Caco-2 (cell line): ENCODE results near the gene JSRP1. TPM values are rescaled to one million over a fixed set of nuclear protein-coding genes. Genes with fewer than 3 reads are reported as not detected.

Experiments
- BruUV-seq: library from RNA; stranded (reverse); fragments of 400-500 nt; replicated peaks from 2 replicates; lab custom pipeline; 2021; lab: Mats Ljungman, UMichigan
- CTCF ChIA-PET: fragments of 300-600 bp; sonication (Branson Sonifier 250); formaldehyde crosslinking; loops from one replicate; lab custom pipeline; 2022; ENCODE audit warnings: antibody characterized with exemption; lab: Charles Lee
- POLR2A ChIA-PET: fragments of 300-600 bp; sonication (Branson Sonifier 250); formaldehyde crosslinking; loops from one replicate; lab custom pipeline; 2022; ENCODE audit warnings: antibody characterized with exemption; lab: Charles Lee
- DNase-seq, 2 experiments: peaks; one replicate each; pipeline versions ENCODE4 v3.0.0 to v3.0.0-alpha.2; 2020 to 2022
- H3K27me3 ChIP-seq: replicated peaks from 2 replicates; pipeline ENCODE4 v1.6.0; 2011; ENCODE audit warnings: low read length; ENCODE audit not compliant: control insufficient read depth, insufficient read depth
- H3K36me3 ChIP-seq: 2 replicates; pipeline ENCODE4 v1.5.1; 2011; ENCODE audit warnings: low read length; ENCODE audit not compliant: control insufficient read depth, insufficient read depth
- H3K4me1 ChIP-seq: fragments of 250-450 bp; sonication (Bioruptor Pico); 2 replicates; pipeline ENCODE4 v1.5.1; 2020; ENCODE audit warnings: mild to moderate bottlenecking
- H3K4me3 ChIP-seq: 2 replicates; pipeline ENCODE4 v1.5.1; 2011; ENCODE audit warnings: low read depth, mild to moderate bottlenecking, control low read depth, low read length
- H3K9me3 ChIP-seq: fragments of 250-450 bp; sonication (Bioruptor Pico); 2 replicates; pipeline ENCODE4 v1.5.1; 2020; ENCODE audit warnings: mild to moderate bottlenecking, moderate library complexity
- H3K27ac Mint-ChIP-seq: one replicate; pipeline ENCODE4 v1.8.0; 2022; ENCODE audit warnings: mixed read lengths; ENCODE audit not compliant: unreplicated experiment
- H3K27me3 Mint-ChIP-seq: one replicate; pipeline ENCODE4 v1.8.0; 2022; ENCODE audit warnings: mixed read lengths; ENCODE audit not compliant: insufficient read depth, unreplicated experiment
- H3K36me3 Mint-ChIP-seq: one replicate; pipeline ENCODE4 v1.8.0; 2022; ENCODE audit warnings: mild to moderate bottlenecking, mixed read lengths; ENCODE audit not compliant: insufficient read depth, unreplicated experiment
- H3K4me1 Mint-ChIP-seq: one replicate; pipeline ENCODE4 v1.8.0; 2022; ENCODE audit warnings: low read depth, mixed read lengths; ENCODE audit not compliant: unreplicated experiment
- H3K4me3 Mint-ChIP-seq: one replicate; pipeline ENCODE4 v1.8.0; 2022; ENCODE audit warnings: mild to moderate bottlenecking, moderate library complexity, mixed read lengths; ENCODE audit not compliant: unreplicated experiment
- H3K9me3 Mint-ChIP-seq: one replicate; pipeline ENCODE4 v1.8.0; 2022; ENCODE audit warnings: mixed read lengths; ENCODE audit not compliant: unreplicated experiment
- intact Hi-C: fragments of 100-400 bp; cut with micrococcal nuclease; formaldehyde crosslinking; loops from one replicate; pipeline ENCODE4 v1.10.0; 2022; ENCODE audit not compliant: unreplicated experiment
- total RNA-seq: library from RNA; stranded (reverse); gene quantifications from 2 replicates; pipeline ENCODE4 v1.2.3, GENCODE V29; 2022
- TF ChIP-seq, protein P1 (sequence below), 2 experiments: fragments of 200-600 bp in 1 of 2; IDR thresholded peaks; 1 replicate in 1 of 2; 2 replicates in 1 of 2; pipeline versions ENCODE4 v1.5.1 to v1.8.0; 2011 to 2022; ENCODE audit warnings: antibody characterized with exemption in 1 of 2, control low read depth in 1 of 2, inconsistent platforms in 1 of 2, low read depth in 1 of 2, low read length in 1 of 2, mild to moderate bottlenecking in 1 of 2, moderate library complexity in 1 of 2; ENCODE audit not compliant: insufficient read depth in 1 of 2, severe bottlenecking in 1 of 2, unreplicated experiment in 1 of 2

Gene JSRP1
- total RNA-seq, 1 experiment from 2014 or later, result not detected

DNA sequence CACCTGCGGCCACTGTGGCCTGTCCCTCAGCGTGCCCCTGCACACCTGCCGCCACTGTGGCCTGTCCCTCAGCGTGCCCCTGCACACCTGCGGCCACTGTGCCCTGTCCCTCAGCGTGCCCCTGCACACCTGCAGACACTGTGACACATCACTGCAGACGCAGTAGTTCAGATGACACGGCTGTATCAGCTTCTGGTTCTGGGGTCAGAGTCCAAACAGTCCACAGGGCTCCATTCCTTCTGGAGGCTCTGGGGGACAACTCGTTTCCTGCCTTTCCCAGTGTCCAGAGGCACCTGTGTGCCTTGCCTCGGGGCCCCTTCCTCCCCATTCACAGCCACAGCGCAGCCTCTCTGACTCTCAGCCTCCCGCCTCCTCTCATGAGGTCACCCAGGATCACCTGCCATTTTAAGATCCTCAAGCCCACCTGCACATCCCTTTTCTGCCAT, 14.1 kb downstream of the JSRP1 start:
- Mint-ChIP-seq H3K4me1 (peaks cover 23% of the 10 kb centered on the region), H3K27ac (peak overlapping the region; percentile 79), H3K27me3 (no peaks in the 10 kb centered on the region), H3K9me3 (no peaks in the 10 kb centered on the region), H3K4me3 (no peak overlapping the region), H3K36me3 (peaks cover 81% of the 10 kb centered on the region)
- Histone ChIP-seq H3K36me3 (peaks cover 2% of the 10 kb centered on the region), H3K4me3 (no peak overlapping the region), H3K9me3 (no peaks in the 10 kb centered on the region), H3K27me3 (no peaks in the 10 kb centered on the region), H3K4me1 (peaks cover 37% of the 10 kb centered on the region)
- ChIA-PET CTCF (interaction anchor here (0.6 kb wide), 1 partner anchor 76 kb away, joined by 4 read pairs; no protein-coding TSS in a partner anchor), POLR2A (no interaction called here)
- intact Hi-C loops, result no loop called here
- no TSS peak for BruUV-seq
- TF ChIP-seq, protein P1, sequence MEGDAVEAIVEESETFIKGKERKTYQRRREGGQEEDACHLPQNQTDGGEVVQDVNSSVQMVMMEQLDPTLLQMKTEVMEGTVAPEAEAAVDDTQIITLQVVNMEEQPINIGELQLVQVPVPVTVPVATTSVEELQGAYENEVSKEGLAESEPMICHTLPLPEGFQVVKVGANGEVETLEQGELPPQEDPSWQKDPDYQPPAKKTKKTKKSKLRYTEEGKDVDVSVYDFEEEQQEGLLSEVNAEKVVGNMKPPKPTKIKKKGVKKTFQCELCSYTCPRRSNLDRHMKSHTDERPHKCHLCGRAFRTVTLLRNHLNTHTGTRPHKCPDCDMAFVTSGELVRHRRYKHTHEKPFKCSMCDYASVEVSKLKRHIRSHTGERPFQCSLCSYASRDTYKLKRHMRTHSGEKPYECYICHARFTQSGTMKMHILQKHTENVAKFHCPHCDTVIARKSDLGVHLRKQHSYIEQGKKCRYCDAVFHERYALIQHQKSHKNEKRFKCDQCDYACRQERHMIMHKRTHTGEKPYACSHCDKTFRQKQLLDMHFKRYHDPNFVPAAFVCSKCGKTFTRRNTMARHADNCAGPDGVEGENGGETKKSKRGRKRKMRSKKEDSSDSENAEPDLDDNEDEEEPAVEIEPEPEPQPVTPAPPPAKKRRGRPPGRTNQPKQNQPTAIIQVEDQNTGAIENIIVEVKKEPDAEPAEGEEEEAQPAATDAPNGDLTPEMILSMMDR (IDR thresholded peaks at IDR 0.05; ENCODE audit: insufficient read depth in 1 of 2, low read depth in 1 of 2, low read length in 1 of 2, severe bottlenecking in 1 of 2, unreplicated experiment in 1 of 2), result no peak
- DNase-seq, result peak; percentile 49 to 55

DNA sequence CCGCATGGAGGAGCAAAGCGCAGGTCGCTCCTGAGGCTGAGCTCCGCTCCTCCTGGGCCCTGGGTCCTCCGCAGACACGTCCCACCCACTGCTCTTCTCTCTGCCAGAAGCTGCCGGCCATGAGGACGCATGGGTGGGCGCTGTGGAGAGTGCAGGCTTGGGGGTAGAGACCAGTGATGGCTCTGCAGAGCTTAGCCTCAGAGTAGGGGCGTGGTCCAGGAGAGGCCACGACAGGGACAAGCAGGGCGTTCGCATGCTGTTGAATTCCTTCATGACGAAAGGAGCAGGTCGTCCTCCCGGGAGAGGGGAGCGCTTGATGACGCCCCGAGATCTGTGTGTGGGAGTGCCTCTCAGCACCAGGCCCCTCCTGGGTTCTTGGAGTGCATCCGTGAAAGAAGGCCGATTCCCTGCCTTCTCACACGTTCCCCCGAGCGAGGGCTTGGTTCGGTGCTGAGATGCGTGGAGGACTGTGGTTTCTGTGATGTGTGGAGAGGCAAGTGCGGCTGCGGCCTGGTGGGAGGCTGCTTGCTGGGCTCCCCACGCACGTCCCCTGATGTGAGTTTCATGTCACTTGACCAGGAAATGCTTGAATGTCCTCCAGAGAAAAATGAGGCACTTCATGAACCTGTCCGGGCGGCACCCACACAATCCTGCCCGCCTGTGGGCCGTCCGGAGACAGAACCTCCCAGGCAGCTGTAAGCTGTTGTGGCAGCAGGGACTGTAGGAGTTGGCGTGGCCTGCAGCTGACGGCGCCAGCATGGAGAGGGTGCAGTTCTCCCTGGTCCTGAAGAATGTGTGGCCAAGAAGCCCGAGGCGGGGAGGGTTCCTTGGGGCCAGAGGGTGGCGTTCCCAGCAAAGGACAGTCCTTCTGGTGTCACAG, 15.1 kb downstream of the JSRP1 start:
- Histone ChIP-seq H3K4me3 (no peak overlapping the region), H3K27me3 (no peaks in the 10 kb centered on the region), H3K36me3 (peaks cover 2% of the 10 kb centered on the region), H3K4me1 (peaks cover 37% of the 10 kb centered on the region), H3K9me3 (no peaks in the 10 kb centered on the region)
- no TSS peak for BruUV-seq
- Mint-ChIP-seq H3K27ac (peak overlapping the region; percentile 79), H3K27me3 (no peaks in the 10 kb centered on the region), H3K36me3 (peaks cover 83% of the 10 kb centered on the region), H3K4me3 (no peak overlapping the region), H3K4me1 (peaks cover 23% of the 10 kb centered on the region), H3K9me3 (no peaks in the 10 kb centered on the region)
- intact Hi-C loops, result no loop called here
- POLR2A ChIA-PET, result no interaction called here
- TF ChIP-seq, protein P1 (IDR thresholded peaks at IDR 0.05; ENCODE audit: insufficient read depth in 1 of 2, low read depth in 1 of 2, low read length in 1 of 2, severe bottlenecking in 1 of 2, unreplicated experiment in 1 of 2), result no peak
- CTCF ChIA-PET, result interaction anchor here (0.5 to 0.6 kb wide), 3 partner anchors 34 to 78 kb away, joined by 3 to 8 read pairs (median 5); partner anchors contain the start of gene DOT1L
- no peak for DNase-seq
